A673 (cell line): ENCODE data around the gene NLRP10. TPM values are rescaled to one million over a fixed set of nuclear protein-coding genes. Genes with fewer than 3 reads are reported as not detected.

ENCODE experiments used
- BruUV-seq: library from RNA; stranded (reverse); fragments of 400-500 nt; replicated peaks from 2 replicates; lab custom pipeline; 2021; lab: Mats Ljungman, UMichigan
- CTCF ChIA-PET: fragments of 300-600 bp; sonication (Branson Sonifier 250); formaldehyde crosslinking; loops from one replicate; lab custom pipeline; 2022; ENCODE audit warnings: antibody characterized with exemption; lab: Charles Lee
- POLR2A ChIA-PET: fragments of 300-600 bp; sonication (Branson Sonifier 250); formaldehyde crosslinking; loops from one replicate; lab custom pipeline; 2022; ENCODE audit warnings: antibody characterized with exemption; ENCODE audit not compliant: low non-redundant PET; lab: Charles Lee
- DNase-seq: peaks from one replicate; pipeline ENCODE4 v3.0.0-alpha.2; 2015; ENCODE audit warnings: low spot score
- H3K27ac ChIP-seq: fragments of 200-600 bp; sonication (generic); 2 replicates; pipeline ENCODE4 v1.5.1; 2016; ENCODE audit warnings: mixed run types, low read depth, mild to moderate bottlenecking, mixed read lengths, antibody characterized with exemption, low read length; ENCODE audit not compliant: poor library complexity, severe bottlenecking
- H3K27me3 ChIP-seq: fragments of 200-600 bp; sonication (generic); replicated peaks from 2 replicates; pipeline ENCODE4 v1.6.1; 2017; ENCODE audit warnings: mixed run types, low read depth, mild to moderate bottlenecking, mixed read lengths, antibody characterized with exemption, low read length; ENCODE audit not compliant: insufficient read depth, poor library complexity
- H3K36me3 ChIP-seq: fragments of 200-600 bp; sonication (generic); 2 replicates; pipeline ENCODE4 v1.6.1; 2016; ENCODE audit warnings: mixed run types, mild to moderate bottlenecking, mixed read lengths, antibody characterized with exemption, low read length; ENCODE audit not compliant: insufficient read depth, poor library complexity, severe bottlenecking
- H3K4me1 ChIP-seq: fragments of 200-600 bp; sonication (generic); 2 replicates; pipeline ENCODE4 v1.6.1; 2017; ENCODE audit warnings: mixed run types, mild to moderate bottlenecking, mixed read lengths, antibody characterized with exemption, low read length; ENCODE audit not compliant: insufficient read depth, poor library complexity, severe bottlenecking
- H3K4me3 ChIP-seq: fragments of 200-600 bp; sonication (generic); 2 replicates; pipeline ENCODE4 v1.5.1; 2016; ENCODE audit warnings: low read depth, mixed run types, mild to moderate bottlenecking, mixed read lengths, low read length; ENCODE audit not compliant: poor library complexity, severe bottlenecking
- H3K9me3 ChIP-seq: fragments of 200-600 bp; sonication (generic); 2 replicates; pipeline ENCODE4 v1.6.1; 2016; ENCODE audit warnings: mixed run types, low read depth, mild to moderate bottlenecking, mixed read lengths, antibody characterized with exemption, low read length; ENCODE audit not compliant: poor library complexity, severe bottlenecking
- CTCF ChIP-seq: fragments of 300-800, 200-600 bp; sonication (generic); conservative IDR thresholded peaks from 2 replicates; pipeline ENCODE4 v1.5.1; 2017; ENCODE audit warnings: low read depth, mild to moderate bottlenecking, antibody characterized with exemption, low read length, moderate library complexity, mixed read lengths
- EZH2 ChIP-seq: fragments of 200-600 bp; sonication (generic); IDR thresholded peaks from 2 replicates; pipeline ENCODE4 v1.6.1; 2017; ENCODE audit warnings: borderline replicate concordance, low read depth, mild to moderate bottlenecking, mixed read lengths, antibody characterized with exemption, low read length; ENCODE audit not compliant: poor library complexity, severe bottlenecking
- intact Hi-C: fragments of 100-400 bp; cut with micrococcal nuclease; formaldehyde crosslinking; loops from one replicate; pipeline ENCODE4 v1.10.0; 2022; ENCODE audit not compliant: unreplicated experiment
- total RNA-seq: library from RNA; stranded (reverse); gene quantifications from 2 replicates; pipeline ENCODE4 v1.2.3, GENCODE V29; 2021

The NLRP10 gene
- total RNA-seq, 1 experiment from 2014 or later, result not detected

DNA sequence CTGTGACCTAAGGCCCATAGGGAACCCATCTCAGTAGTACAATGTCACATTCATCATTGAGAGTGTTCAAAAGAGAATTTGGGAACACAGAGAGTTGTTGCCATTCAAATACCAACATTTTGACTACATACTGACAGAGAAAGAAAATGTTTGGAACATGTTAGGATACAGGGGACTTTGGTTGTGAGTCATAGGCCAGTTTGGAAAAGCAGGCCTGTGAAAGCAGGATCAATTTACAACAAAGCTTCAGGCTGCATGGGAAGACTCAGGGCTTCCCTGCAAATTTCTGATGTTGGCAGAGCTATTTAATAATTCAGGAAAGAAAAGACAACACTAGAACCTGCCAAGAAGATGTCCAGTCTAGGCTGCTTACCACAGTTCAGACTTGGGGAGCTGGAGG lies 374 bp downstream of the NLRP10 start:
- POLR2A ChIA-PET, result no interaction called here
- no peak overlapping the region for H3K27ac ChIP-seq

GRCh38 chr11:7964261-7964660 lies 986 bp downstream of the NLRP10 start:
- Histone ChIP-seq H3K27ac (no peak overlapping the region), H3K4me1 (no peaks in the 10 kb centered on the region), H3K36me3 (no peaks in the 10 kb centered on the region), H3K27me3 (peaks cover 9% of the 10 kb centered on the region), H3K4me3 (no peak overlapping the region), H3K9me3 (no peaks in the 10 kb centered on the region)
- ChIA-PET CTCF (no interaction called here), POLR2A (no interaction called here)
- DNase-seq, result no peak
- intact Hi-C loops, result no loop called here
- TF ChIP-seq EZH2 (no peak), CTCF (no peak)
- no TSS peak for BruUV-seq

More for the DNA sequence above, 374 bp downstream of the NLRP10 start:
- H3K4me1 ChIP-seq, result no peaks in the 10 kb centered on the region
- no peak for TF ChIP-seq CTCF
- no peak for TF ChIP-seq EZH2
- DNase-seq, result no peak
- H3K4me3 ChIP-seq, result no peak overlapping the region
- H3K9me3 ChIP-seq, result no peaks in the 10 kb centered on the region
- peaks cover 13% of the 10 kb centered on the region for H3K27me3 ChIP-seq
- BruUV-seq, result no TSS peak
- intact Hi-C loops, result no loop called here
- CTCF ChIA-PET, result no interaction called here
- no peaks in the 10 kb centered on the region for H3K36me3 ChIP-seq

DNA sequence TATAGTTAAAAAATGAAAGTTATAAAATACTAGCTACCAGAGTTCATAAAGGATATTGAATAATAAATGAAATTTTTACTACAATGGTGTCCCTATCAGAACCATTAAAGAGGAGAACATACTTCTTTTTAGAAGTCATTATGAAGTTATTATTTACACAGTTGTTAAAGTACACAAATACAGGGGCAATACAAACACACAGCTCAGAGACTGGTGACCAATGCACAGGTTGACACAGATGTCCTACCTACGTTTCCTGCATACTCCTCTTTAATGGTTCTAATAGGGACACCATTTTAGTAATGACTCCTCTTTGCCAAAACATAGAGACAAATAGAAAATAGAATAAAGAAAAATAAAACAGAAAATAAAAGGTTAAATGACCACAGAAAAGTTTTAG lies 10.1 kb downstream of the NLRP10 start:
- no peak overlapping the region for H3K27ac ChIP-seq
- no peak overlapping the region for H3K4me3 ChIP-seq
- no peaks in the 10 kb centered on the region for H3K9me3 ChIP-seq
- no peak for TF ChIP-seq CTCF
- no peak for TF ChIP-seq EZH2
- DNase-seq, result no peak
- no TSS peak for BruUV-seq
- no peaks in the 10 kb centered on the region for H3K27me3 ChIP-seq
- CTCF ChIA-PET, result no interaction called here
- no peaks in the 10 kb centered on the region for H3K36me3 ChIP-seq
- H3K4me1 ChIP-seq, result no peaks in the 10 kb centered on the region
- intact Hi-C loops, result no loop called here
- POLR2A ChIA-PET, result no interaction called here
